Fibroblast of pulmonary artery (primary cell): ENCODE data around the gene SPATS2L.

Source experiments
- DNase-seq: peaks from one replicate; pipeline ENCODE4 v3.0.0-alpha.2; 2010; ENCODE audit warnings: low read depth
- H3K4me3 ChIP-seq: replicated peaks from 2 replicates; pipeline ENCODE4 v1.5.1; 2011; ENCODE audit warnings: low read depth, mild to moderate bottlenecking, control low read depth, low read length, moderate library complexity
- CTCF ChIP-seq: IDR thresholded peaks from 2 replicates; pipeline ENCODE4 v1.5.1; 2011; ENCODE audit warnings: mild to moderate bottlenecking, control low read depth, low read length, inconsistent platforms; ENCODE audit errors: missing control alignments

Gene SPATS2L

GRCh38 chr2:200394045-200394444, 87.6 kb downstream of the SPATS2L start:
- no peak for TF ChIP-seq CTCF
- no peak for DNase-seq
- H3K4me3 ChIP-seq, result no peak overlapping the region

GRCh38 chr2:200396781-200397242, 90.3 kb downstream of the SPATS2L start:
- H3K4me3 ChIP-seq, result no peak overlapping the region
- DNase-seq, result peak; percentile 76
- TF ChIP-seq CTCF, result no peak

GRCh38 chr2:200397785-200398184, 91.3 kb downstream of the SPATS2L start:
- no peak for TF ChIP-seq CTCF
- no peak overlapping the region for H3K4me3 ChIP-seq
- no peak for DNase-seq

GRCh38 chr2:200399046-200399445, 92.6 kb downstream of the SPATS2L start:
- H3K4me3 ChIP-seq, result no peak overlapping the region
- TF ChIP-seq CTCF, result no peak
- DNase-seq, result peak; percentile 57

- DNase-seq, result no peak
- no peak overlapping the region for H3K4me3 ChIP-seq
- no peak for TF ChIP-seq CTCF
Observed at GRCh38 chr2:200399636-200400035, 93.1 kb downstream of the SPATS2L start.

GRCh38 chr2:200403814-200404213, 97.3 kb downstream of the SPATS2L start:
- TF ChIP-seq CTCF, result no peak
- DNase-seq, result no peak
- H3K4me3 ChIP-seq, result no peak overlapping the region

- no peak for DNase-seq
Observed at GRCh38 chr2:200404615-200405014, 98.1 kb downstream of the SPATS2L start.

More at GRCh38 chr2:200404615-200405014, 98.1 kb downstream of the SPATS2L start:
- TF ChIP-seq CTCF, result no peak
- H3K4me3 ChIP-seq, result no peak overlapping the region
